ENCODE results near the gene GNGT2.

GRCh38 chr17:49193513-49194296, 16.7 kb downstream of the GNGT2 start:
- TF ChIP-seq, protein P1, sequence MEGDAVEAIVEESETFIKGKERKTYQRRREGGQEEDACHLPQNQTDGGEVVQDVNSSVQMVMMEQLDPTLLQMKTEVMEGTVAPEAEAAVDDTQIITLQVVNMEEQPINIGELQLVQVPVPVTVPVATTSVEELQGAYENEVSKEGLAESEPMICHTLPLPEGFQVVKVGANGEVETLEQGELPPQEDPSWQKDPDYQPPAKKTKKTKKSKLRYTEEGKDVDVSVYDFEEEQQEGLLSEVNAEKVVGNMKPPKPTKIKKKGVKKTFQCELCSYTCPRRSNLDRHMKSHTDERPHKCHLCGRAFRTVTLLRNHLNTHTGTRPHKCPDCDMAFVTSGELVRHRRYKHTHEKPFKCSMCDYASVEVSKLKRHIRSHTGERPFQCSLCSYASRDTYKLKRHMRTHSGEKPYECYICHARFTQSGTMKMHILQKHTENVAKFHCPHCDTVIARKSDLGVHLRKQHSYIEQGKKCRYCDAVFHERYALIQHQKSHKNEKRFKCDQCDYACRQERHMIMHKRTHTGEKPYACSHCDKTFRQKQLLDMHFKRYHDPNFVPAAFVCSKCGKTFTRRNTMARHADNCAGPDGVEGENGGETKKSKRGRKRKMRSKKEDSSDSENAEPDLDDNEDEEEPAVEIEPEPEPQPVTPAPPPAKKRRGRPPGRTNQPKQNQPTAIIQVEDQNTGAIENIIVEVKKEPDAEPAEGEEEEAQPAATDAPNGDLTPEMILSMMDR (conservative IDR thresholded peaks at IDR 0.05), result no peak
- no peak for TF ChIP-seq EZH2 (IDR thresholded peaks at IDR 0.05; ENCODE audit: low read depth)

Data from PC-9 (cell line).